Sigmoid colon (tissue), 4 donors: Measurements from ENCODE around the gene COLEC12.

ENCODE experiments used
- POLR2A ChIP-seq, 2 donors: fragments of 450-650 bp; IDR thresholded peaks; one replicate each; pipeline ENCODE4 v1.6.1; 2016; ENCODE audit warnings: antibody characterized with exemption in 2 of 2, mild to moderate bottlenecking in 2 of 2, moderate library complexity in 2 of 2
- POLR2AphosphoS5 ChIP-seq, 4 donors: sonication (generic); formaldehyde crosslinking; IDR thresholded peaks; one replicate each; pipeline ENCODE4 v1.6.1; 2017; ENCODE audit warnings: antibody characterized with exemption in 4 of 4
- TF ChIP-seq, protein P1 (sequence below), 4 experiments: fragments of 450-650 bp in 3 of 4; fragments of 200-600 bp in 1 of 4; IDR thresholded peaks; one replicate each; pipeline ENCODE4 v1.5.1; 2016 to 2019; ENCODE audit warnings: antibody characterized with exemption in 4 of 4, mild to moderate bottlenecking in 3 of 4, moderate library complexity in 2 of 4

GRCh38 chr18:378079-378478 is 122.4 kb downstream of the COLEC12 start:
- no peak for TF ChIP-seq POLR2A (IDR thresholded peaks at IDR 0.05)
- TF ChIP-seq, protein P1, sequence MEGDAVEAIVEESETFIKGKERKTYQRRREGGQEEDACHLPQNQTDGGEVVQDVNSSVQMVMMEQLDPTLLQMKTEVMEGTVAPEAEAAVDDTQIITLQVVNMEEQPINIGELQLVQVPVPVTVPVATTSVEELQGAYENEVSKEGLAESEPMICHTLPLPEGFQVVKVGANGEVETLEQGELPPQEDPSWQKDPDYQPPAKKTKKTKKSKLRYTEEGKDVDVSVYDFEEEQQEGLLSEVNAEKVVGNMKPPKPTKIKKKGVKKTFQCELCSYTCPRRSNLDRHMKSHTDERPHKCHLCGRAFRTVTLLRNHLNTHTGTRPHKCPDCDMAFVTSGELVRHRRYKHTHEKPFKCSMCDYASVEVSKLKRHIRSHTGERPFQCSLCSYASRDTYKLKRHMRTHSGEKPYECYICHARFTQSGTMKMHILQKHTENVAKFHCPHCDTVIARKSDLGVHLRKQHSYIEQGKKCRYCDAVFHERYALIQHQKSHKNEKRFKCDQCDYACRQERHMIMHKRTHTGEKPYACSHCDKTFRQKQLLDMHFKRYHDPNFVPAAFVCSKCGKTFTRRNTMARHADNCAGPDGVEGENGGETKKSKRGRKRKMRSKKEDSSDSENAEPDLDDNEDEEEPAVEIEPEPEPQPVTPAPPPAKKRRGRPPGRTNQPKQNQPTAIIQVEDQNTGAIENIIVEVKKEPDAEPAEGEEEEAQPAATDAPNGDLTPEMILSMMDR (IDR thresholded peaks at IDR 0.05) = no peak
- TF ChIP-seq POLR2AphosphoS5 (IDR thresholded peaks at IDR 0.05) = peak; percentile 28 to 42 (median 30)
